Spleen (tissue), 7 donors: ENCODE measurements around the gene PRMT2.

Experiments used
- POLR2A ChIP-seq, 3 donors: fragments of 450-650 bp; IDR thresholded peaks; one replicate each; pipeline ENCODE4 v1.5.1; 2017; ENCODE audit warnings: antibody characterized with exemption in 3 of 3, mild to moderate bottlenecking in 1 of 3
- POLR2AphosphoS5 ChIP-seq, 3 donors: sonication (generic); formaldehyde crosslinking; IDR thresholded peaks; one replicate each; pipeline ENCODE4 v1.5.1; 2017; ENCODE audit warnings: antibody characterized with exemption in 3 of 3
- TF ChIP-seq, protein P1 (sequence below), 11 experiments: fragments of 200-600 bp in 7 of 11; fragments of 450-650 bp in 4 of 11; sonication (generic) in 4 of 11; IDR thresholded peaks in 8 of 11; conservative IDR thresholded peaks in 3 of 11; 1 replicate in 7 of 11; 2 replicates in 4 of 11; pipeline versions ENCODE4 v1.4.0 to v1.8.0; 2016 to 2021; ENCODE audit warnings: antibody characterized with exemption in 11 of 11, inconsistent platforms in 4 of 11, mild to moderate bottlenecking in 1 of 11
- donor health status: DM: no; HTN: no; CAD: no; lungs with moderate emphysema.
- donor health status: DM: no; HTN: no; CAD: no.
- donor health status: DM: no; HTN: no; CAD: no.

DNA sequence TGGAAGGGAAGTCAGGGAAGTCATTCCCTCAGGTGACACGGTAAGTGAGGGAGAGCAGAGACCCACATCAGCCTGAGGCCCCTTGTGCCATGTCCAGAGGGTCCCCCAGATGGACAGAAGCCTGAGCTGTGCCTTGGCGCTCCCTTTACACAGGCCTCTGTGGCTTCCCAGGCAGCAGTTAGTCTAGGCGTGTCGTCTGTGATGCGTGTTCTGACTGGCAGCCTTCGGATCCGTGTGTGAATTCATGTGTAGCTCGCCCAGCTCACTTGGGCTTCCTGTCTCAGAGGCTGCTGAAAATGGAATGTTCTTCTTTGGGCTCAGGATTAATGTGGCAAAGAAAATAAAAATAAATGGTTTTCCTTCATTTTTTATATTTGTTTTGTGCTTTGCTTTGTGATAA lies 28.3 kb downstream of the PRMT2 start:
- TF ChIP-seq POLR2A (IDR thresholded peaks at IDR 0.05) (no peak), POLR2AphosphoS5 (IDR thresholded peaks at IDR 0.05) (no peak)
- TF ChIP-seq, protein P1, sequence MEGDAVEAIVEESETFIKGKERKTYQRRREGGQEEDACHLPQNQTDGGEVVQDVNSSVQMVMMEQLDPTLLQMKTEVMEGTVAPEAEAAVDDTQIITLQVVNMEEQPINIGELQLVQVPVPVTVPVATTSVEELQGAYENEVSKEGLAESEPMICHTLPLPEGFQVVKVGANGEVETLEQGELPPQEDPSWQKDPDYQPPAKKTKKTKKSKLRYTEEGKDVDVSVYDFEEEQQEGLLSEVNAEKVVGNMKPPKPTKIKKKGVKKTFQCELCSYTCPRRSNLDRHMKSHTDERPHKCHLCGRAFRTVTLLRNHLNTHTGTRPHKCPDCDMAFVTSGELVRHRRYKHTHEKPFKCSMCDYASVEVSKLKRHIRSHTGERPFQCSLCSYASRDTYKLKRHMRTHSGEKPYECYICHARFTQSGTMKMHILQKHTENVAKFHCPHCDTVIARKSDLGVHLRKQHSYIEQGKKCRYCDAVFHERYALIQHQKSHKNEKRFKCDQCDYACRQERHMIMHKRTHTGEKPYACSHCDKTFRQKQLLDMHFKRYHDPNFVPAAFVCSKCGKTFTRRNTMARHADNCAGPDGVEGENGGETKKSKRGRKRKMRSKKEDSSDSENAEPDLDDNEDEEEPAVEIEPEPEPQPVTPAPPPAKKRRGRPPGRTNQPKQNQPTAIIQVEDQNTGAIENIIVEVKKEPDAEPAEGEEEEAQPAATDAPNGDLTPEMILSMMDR (IDR thresholded peaks at IDR 0.05 in 8 of 11, conservative IDR thresholded peaks at IDR 0.05 in 3 of 11), result no peak
